A673 (cell line): Measurements from ENCODE around the gene VWA8. TPM values are rescaled to one million over a fixed set of nuclear protein-coding genes. Genes with fewer than 3 reads are reported as not detected.
"Not testable (repeated sequence)": the region's sequence is repeated elsewhere in the genome, so short reads cannot be mapped to it uniquely, and the experiment has no call there.

ENCODE experiments used
- BruUV-seq: library from RNA; stranded (reverse); fragments of 400-500 nt; replicated peaks from 2 replicates; lab custom pipeline; 2021; lab: Mats Ljungman, UMichigan
- CTCF ChIA-PET: fragments of 300-600 bp; sonication (Branson Sonifier 250); formaldehyde crosslinking; loops from one replicate; lab custom pipeline; 2022; ENCODE audit warnings: antibody characterized with exemption; lab: Charles Lee
- POLR2A ChIA-PET: fragments of 300-600 bp; sonication (Branson Sonifier 250); formaldehyde crosslinking; loops from one replicate; lab custom pipeline; 2022; ENCODE audit warnings: antibody characterized with exemption; ENCODE audit not compliant: low non-redundant PET; lab: Charles Lee
- DNase-seq: peaks from one replicate; pipeline ENCODE4 v3.0.0-alpha.2; 2015; ENCODE audit warnings: low spot score
- H3K27ac ChIP-seq: fragments of 200-600 bp; sonication (generic); 2 replicates; pipeline ENCODE4 v1.5.1; 2016; ENCODE audit warnings: mixed run types, low read depth, mild to moderate bottlenecking, mixed read lengths, antibody characterized with exemption, low read length; ENCODE audit not compliant: poor library complexity, severe bottlenecking
- H3K27me3 ChIP-seq: fragments of 200-600 bp; sonication (generic); replicated peaks from 2 replicates; pipeline ENCODE4 v1.6.1; 2017; ENCODE audit warnings: mixed run types, low read depth, mild to moderate bottlenecking, mixed read lengths, antibody characterized with exemption, low read length; ENCODE audit not compliant: insufficient read depth, poor library complexity
- H3K36me3 ChIP-seq: fragments of 200-600 bp; sonication (generic); 2 replicates; pipeline ENCODE4 v1.6.1; 2016; ENCODE audit warnings: mixed run types, mild to moderate bottlenecking, mixed read lengths, antibody characterized with exemption, low read length; ENCODE audit not compliant: insufficient read depth, poor library complexity, severe bottlenecking
- H3K4me1 ChIP-seq: fragments of 200-600 bp; sonication (generic); 2 replicates; pipeline ENCODE4 v1.6.1; 2017; ENCODE audit warnings: mixed run types, mild to moderate bottlenecking, mixed read lengths, antibody characterized with exemption, low read length; ENCODE audit not compliant: insufficient read depth, poor library complexity, severe bottlenecking
- H3K4me3 ChIP-seq: fragments of 200-600 bp; sonication (generic); 2 replicates; pipeline ENCODE4 v1.5.1; 2016; ENCODE audit warnings: low read depth, mixed run types, mild to moderate bottlenecking, mixed read lengths, low read length; ENCODE audit not compliant: poor library complexity, severe bottlenecking
- H3K9me3 ChIP-seq: fragments of 200-600 bp; sonication (generic); 2 replicates; pipeline ENCODE4 v1.6.1; 2016; ENCODE audit warnings: mixed run types, low read depth, mild to moderate bottlenecking, mixed read lengths, antibody characterized with exemption, low read length; ENCODE audit not compliant: poor library complexity, severe bottlenecking
- EZH2 ChIP-seq: fragments of 200-600 bp; sonication (generic); IDR thresholded peaks from 2 replicates; pipeline ENCODE4 v1.6.1; 2017; ENCODE audit warnings: borderline replicate concordance, low read depth, mild to moderate bottlenecking, mixed read lengths, antibody characterized with exemption, low read length; ENCODE audit not compliant: poor library complexity, severe bottlenecking
- intact Hi-C: fragments of 100-400 bp; cut with micrococcal nuclease; formaldehyde crosslinking; loops from one replicate; pipeline ENCODE4 v1.10.0; 2022; ENCODE audit not compliant: unreplicated experiment
- total RNA-seq: library from RNA; stranded (reverse); gene quantifications from 2 replicates; pipeline ENCODE4 v1.2.3, GENCODE V29; 2021
- TF ChIP-seq, protein P1 (sequence below): fragments of 300-800, 200-600 bp; sonication (generic); conservative IDR thresholded peaks from 2 replicates; pipeline ENCODE4 v1.5.1; 2017; ENCODE audit warnings: low read depth, mild to moderate bottlenecking, antibody characterized with exemption, low read length, moderate library complexity, mixed read lengths

VWA8 gene
- total RNA-seq, 1 experiment from 2014 or later = 18.5 TPM

GRCh38 chr13:41811588-41812021 lies 149.3 kb downstream of the VWA8 start:
- H3K9me3 ChIP-seq = no peaks in the 10 kb centered on the region
- H3K27ac ChIP-seq = no peak overlapping the region
- H3K27me3 ChIP-seq = no peaks in the 10 kb centered on the region
- ChIA-PET CTCF (no interaction called here), POLR2A (no interaction called here)
- H3K4me3 ChIP-seq = no peak overlapping the region
- no peak for TF ChIP-seq EZH2
- BruUV-seq = no TSS peak
- intact Hi-C loops = no loop called here
- no peaks in the 10 kb centered on the region for H3K4me1 ChIP-seq
- no peaks in the 10 kb centered on the region for H3K36me3 ChIP-seq
- no peak for DNase-seq

- DNase-seq = no peak
- Histone ChIP-seq H3K9me3 (no peaks in the 10 kb centered on the region), H3K4me1 (no peaks in the 10 kb centered on the region), H3K27ac (no peak overlapping the region), H3K36me3 (no peaks in the 10 kb centered on the region), H3K4me3 (no peak overlapping the region), H3K27me3 (no peaks in the 10 kb centered on the region)
- intact Hi-C loops = no loop called here
- ChIA-PET CTCF (no interaction called here), POLR2A (no interaction called here)
- no peak for TF ChIP-seq EZH2
- no TSS peak for BruUV-seq
Observed at GRCh38 chr13:41809962-41810361, 150.9 kb downstream of the VWA8 start.

- POLR2A ChIA-PET, DNase-seq, H3K36me3 ChIP-seq, H3K27me3 ChIP-seq, H3K4me3 ChIP-seq, H3K27ac ChIP-seq, CTCF ChIA-PET, H3K9me3 ChIP-seq, BruUV-seq, H3K4me1 ChIP-seq, intact Hi-C loops: not testable (repeated sequence)
Observed at GRCh38 chr13:41803445-41803735, 157.5 kb downstream of the VWA8 start.

GRCh38 chr13:41802684-41803444 lies 158.0 kb downstream of the VWA8 start:
- Histone ChIP-seq H3K4me3 (no peak overlapping the region), H3K36me3 (no peaks in the 10 kb centered on the region), H3K27me3 (no peaks in the 10 kb centered on the region), H3K4me1 (no peaks in the 10 kb centered on the region), H3K9me3 (no peaks in the 10 kb centered on the region), H3K27ac (no peak overlapping the region)
- ChIA-PET CTCF (no interaction called here), POLR2A (no interaction called here)
- no peak for TF ChIP-seq EZH2
- TF ChIP-seq, protein P1, sequence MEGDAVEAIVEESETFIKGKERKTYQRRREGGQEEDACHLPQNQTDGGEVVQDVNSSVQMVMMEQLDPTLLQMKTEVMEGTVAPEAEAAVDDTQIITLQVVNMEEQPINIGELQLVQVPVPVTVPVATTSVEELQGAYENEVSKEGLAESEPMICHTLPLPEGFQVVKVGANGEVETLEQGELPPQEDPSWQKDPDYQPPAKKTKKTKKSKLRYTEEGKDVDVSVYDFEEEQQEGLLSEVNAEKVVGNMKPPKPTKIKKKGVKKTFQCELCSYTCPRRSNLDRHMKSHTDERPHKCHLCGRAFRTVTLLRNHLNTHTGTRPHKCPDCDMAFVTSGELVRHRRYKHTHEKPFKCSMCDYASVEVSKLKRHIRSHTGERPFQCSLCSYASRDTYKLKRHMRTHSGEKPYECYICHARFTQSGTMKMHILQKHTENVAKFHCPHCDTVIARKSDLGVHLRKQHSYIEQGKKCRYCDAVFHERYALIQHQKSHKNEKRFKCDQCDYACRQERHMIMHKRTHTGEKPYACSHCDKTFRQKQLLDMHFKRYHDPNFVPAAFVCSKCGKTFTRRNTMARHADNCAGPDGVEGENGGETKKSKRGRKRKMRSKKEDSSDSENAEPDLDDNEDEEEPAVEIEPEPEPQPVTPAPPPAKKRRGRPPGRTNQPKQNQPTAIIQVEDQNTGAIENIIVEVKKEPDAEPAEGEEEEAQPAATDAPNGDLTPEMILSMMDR = no peak
- BruUV-seq = no TSS peak
- intact Hi-C loops = no loop called here
- no peak for DNase-seq
